GM12875 (cell line): ENCODE measurements around the gene ZEB2.

Source experiments
- H3K4me3 ChIP-seq: one replicate; pipeline ENCODE4 v1.5.1; 2011; ENCODE audit warnings: low read depth, low read length, control low read depth
- CTCF ChIP-seq: IDR thresholded peaks from 2 replicates; pipeline ENCODE4 v1.5.1; 2011; ENCODE audit warnings: low read depth, mild to moderate bottlenecking, control low read depth, inconsistent platforms, low read length, moderate library complexity, borderline replicate concordance; ENCODE audit not compliant: insufficient read depth

Gene ZEB2

GRCh38 chr2:144484201-144484948 is 35.5 kb downstream of the ZEB2 start:
- no peak overlapping the region for H3K4me3 ChIP-seq
- no peak for TF ChIP-seq CTCF

GRCh38 chr2:144481666-144482065 is 38.3 kb downstream of the ZEB2 start:
- no peak overlapping the region for H3K4me3 ChIP-seq
- no peak for TF ChIP-seq CTCF

GRCh38 chr2:144481109-144481508 is 38.8 kb downstream of the ZEB2 start:
- TF ChIP-seq CTCF, result no peak
- no peak overlapping the region for H3K4me3 ChIP-seq

GRCh38 chr2:144480285-144480684 is 39.6 kb downstream of the ZEB2 start:
- H3K4me3 ChIP-seq, result no peak overlapping the region
- TF ChIP-seq CTCF, result no peak

GRCh38 chr2:144479659-144480058 is 40.3 kb downstream of the ZEB2 start:
- no peak for TF ChIP-seq CTCF
- H3K4me3 ChIP-seq, result no peak overlapping the region

- TF ChIP-seq CTCF, result no peak
- H3K4me3 ChIP-seq, result no peak overlapping the region
These were observed 40.8 kb downstream of the ZEB2 start for GRCh38 chr2:144479138-144479537.

GRCh38 chr2:144477957-144478311 is 42.0 kb downstream of the ZEB2 start:
- TF ChIP-seq CTCF, result no peak
- no peak overlapping the region for H3K4me3 ChIP-seq
